ENCODE measurements around the gene KRTAP10-9.

The KRTAP10-9 gene

DNA sequence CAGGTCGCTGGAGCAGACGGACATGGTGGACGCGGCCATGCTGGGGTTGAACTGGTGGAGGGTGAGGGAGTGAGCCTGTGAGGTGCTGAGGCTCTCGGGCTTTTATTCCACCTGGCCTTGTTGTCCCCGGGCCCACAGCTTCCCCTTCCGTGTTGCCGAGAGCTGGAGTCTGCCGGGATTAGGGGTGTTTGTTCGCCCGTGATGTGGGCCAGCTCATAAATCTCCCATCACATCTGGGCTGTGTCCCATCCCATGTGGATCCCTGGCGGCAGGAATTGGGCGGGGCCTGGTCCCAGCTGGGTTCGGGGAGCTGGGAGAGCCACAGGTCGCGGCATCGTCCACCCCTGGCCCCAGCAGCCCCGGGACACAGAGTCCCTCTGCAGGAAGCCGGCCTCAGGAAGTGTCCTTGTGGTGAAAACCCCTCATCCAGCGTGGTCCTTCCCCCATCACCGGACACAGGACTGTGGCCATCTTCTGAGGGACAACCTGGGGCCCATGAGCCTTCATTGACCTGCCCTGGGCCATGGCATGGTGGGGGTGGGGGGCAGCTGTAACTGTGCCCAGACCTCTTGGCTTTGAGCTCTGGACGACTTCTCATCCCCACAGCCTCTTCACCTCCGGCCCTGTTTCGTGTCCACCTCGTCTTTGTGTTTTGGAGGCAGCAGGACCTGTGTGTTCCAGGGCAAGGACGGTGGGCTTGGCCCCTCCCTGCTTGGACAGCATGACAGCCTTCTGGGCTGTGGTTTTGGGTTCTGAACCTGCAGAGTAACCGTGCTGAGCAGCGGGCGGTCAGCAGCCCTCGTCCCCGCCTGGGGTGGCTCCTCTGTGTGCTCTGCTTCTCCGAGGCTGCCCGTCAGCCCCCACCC lies 34.2 kb upstream of the KRTAP10-9 start, which contains the start of gene KRTAP10-6:
KRTAP10-6 (minus strand) TSS at position 60 of the 866 bp plus-strand sequence; CDS start at position 39, 21 bp downstream.
- TF ChIP-seq, protein P1, sequence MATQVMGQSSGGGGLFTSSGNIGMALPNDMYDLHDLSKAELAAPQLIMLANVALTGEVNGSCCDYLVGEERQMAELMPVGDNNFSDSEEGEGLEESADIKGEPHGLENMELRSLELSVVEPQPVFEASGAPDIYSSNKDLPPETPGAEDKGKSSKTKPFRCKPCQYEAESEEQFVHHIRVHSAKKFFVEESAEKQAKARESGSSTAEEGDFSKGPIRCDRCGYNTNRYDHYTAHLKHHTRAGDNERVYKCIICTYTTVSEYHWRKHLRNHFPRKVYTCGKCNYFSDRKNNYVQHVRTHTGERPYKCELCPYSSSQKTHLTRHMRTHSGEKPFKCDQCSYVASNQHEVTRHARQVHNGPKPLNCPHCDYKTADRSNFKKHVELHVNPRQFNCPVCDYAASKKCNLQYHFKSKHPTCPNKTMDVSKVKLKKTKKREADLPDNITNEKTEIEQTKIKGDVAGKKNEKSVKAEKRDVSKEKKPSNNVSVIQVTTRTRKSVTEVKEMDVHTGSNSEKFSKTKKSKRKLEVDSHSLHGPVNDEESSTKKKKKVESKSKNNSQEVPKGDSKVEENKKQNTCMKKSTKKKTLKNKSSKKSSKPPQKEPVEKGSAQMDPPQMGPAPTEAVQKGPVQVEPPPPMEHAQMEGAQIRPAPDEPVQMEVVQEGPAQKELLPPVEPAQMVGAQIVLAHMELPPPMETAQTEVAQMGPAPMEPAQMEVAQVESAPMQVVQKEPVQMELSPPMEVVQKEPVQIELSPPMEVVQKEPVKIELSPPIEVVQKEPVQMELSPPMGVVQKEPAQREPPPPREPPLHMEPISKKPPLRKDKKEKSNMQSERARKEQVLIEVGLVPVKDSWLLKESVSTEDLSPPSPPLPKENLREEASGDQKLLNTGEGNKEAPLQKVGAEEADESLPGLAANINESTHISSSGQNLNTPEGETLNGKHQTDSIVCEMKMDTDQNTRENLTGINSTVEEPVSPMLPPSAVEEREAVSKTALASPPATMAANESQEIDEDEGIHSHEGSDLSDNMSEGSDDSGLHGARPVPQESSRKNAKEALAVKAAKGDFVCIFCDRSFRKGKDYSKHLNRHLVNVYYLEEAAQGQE (IDR thresholded peaks at IDR 0.05; ENCODE audit: insufficient read depth in 1 of 2, low read depth in 2 of 2, low read length in 2 of 2): no peak
- TF ChIP-seq SIN3A (IDR thresholded peaks at IDR 0.05; ENCODE audit: borderline replicate concordance, insufficient read depth, low read length): no peak
- TF ChIP-seq TAF1 (IDR thresholded peaks at IDR 0.05; ENCODE audit: borderline replicate concordance, insufficient read depth, low read length): no peak
- no peak for TF ChIP-seq POLR2AphosphoS5 (IDR thresholded peaks at IDR 0.05; ENCODE audit: low read depth, low read length)
- no peak for TF ChIP-seq FOXP2 (optimal IDR thresholded peaks at IDR 0.05; ENCODE audit: borderline replicate concordance, extremely low read depth, extremely low read length, insufficient read depth)

DNA sequence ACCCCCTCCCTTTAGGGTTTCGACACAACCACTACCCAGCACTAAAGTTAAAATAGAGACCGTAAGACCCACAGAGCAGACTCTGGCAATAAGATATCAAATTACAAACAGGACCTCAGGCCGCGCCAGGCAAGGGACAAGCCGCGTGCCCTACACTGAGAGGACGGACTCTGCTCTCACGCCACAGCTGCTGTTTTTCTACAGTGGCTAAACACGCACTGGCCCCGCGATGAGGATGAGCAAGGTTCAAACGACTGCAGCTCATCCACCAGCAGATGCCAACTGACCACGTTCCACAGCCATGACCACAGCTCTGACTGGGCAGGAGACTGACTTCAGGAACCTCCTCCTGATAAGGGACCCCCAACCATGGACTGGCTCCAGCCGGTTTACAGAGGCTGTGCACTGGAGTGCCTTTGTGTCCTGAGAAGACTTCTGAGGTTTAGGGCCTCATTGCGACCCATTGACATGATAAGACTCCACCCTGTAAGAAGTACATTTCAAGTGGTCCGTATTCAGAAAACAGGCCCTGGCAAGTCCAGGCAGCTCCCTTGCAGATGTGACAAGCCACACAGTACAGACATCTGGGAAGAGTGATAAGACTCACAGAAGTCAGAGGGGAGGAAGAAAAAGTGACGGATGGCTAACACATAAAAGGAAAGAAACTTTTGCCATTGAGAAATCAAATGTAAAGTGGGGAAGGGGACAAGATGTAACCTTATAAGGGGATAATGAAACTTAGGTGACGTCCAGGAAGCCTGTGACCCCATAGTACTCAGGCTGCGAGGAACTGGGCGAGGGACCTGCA lies 33.1 kb upstream of the KRTAP10-9 start:
- no peak for TF ChIP-seq SIN3A (IDR thresholded peaks at IDR 0.05; ENCODE audit: borderline replicate concordance, insufficient read depth, low read length)

DNA sequence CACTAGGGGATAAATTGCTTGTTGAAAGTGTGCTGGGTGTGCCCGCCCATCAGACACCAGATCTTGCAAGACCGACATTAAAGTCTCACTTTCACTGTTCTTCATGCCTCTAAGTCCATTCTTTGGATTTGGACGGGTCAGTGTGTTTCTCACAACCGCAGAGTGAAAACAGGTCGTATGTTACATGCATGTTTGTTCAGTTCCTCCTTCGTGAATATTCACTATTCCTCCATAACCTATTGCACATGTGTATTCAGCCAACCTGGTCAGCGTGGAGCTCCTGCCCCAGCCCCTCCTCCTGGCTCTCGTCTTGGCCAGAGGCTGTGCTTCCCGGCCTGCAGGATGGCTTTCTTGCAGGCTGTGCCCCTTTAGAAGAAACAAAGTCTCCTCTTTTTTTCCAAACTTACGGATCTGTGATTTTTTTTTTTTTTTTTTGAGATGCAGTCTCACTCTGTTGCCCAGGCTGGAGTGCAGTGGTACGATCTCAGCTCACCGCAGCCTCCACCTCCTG lies 32.4 kb upstream of the KRTAP10-9 start:
- TF ChIP-seq FOXP2 (optimal IDR thresholded peaks at IDR 0.05; ENCODE audit: borderline replicate concordance, extremely low read depth, extremely low read length, insufficient read depth) (no peak), SIN3A (IDR thresholded peaks at IDR 0.05; ENCODE audit: borderline replicate concordance, insufficient read depth, low read length) (no peak), TAF1 (IDR thresholded peaks at IDR 0.05; ENCODE audit: borderline replicate concordance, insufficient read depth, low read length) (no peak), POLR2AphosphoS5 (IDR thresholded peaks at IDR 0.05; ENCODE audit: low read depth, low read length) (no peak)
- TF ChIP-seq, protein P1 (IDR thresholded peaks at IDR 0.05; ENCODE audit: insufficient read depth in 1 of 2, low read depth in 2 of 2, low read length in 2 of 2): no peak

DNA sequence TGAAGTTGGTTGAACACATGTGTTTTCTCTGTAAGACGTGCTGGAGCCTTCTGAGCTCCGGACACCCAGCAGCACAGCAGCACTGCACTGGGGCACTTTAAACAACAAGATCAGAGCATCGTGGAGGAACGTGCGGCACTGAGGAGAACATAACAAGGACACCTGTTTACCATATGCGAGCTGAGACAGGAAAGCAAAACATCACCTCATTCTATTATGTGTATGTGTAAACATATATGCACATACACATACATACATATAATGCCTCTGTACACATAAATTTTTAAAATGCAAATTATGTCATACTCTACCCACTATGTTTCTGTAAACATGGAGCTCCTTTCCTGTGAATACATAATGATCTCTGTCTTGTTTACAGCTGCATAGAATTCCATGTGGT lies 31.4 kb upstream of the KRTAP10-9 start:
- TF ChIP-seq TAF1 (IDR thresholded peaks at IDR 0.05; ENCODE audit: borderline replicate concordance, insufficient read depth, low read length): no peak
- TF ChIP-seq, protein P1 (IDR thresholded peaks at IDR 0.05; ENCODE audit: insufficient read depth in 1 of 2, low read depth in 2 of 2, low read length in 2 of 2): no peak
- TF ChIP-seq FOXP2 (optimal IDR thresholded peaks at IDR 0.05; ENCODE audit: borderline replicate concordance, extremely low read depth, extremely low read length, insufficient read depth): no peak
- no peak for TF ChIP-seq SIN3A (IDR thresholded peaks at IDR 0.05; ENCODE audit: borderline replicate concordance, insufficient read depth, low read length)
- TF ChIP-seq POLR2AphosphoS5 (IDR thresholded peaks at IDR 0.05; ENCODE audit: low read depth, low read length): no peak

DNA sequence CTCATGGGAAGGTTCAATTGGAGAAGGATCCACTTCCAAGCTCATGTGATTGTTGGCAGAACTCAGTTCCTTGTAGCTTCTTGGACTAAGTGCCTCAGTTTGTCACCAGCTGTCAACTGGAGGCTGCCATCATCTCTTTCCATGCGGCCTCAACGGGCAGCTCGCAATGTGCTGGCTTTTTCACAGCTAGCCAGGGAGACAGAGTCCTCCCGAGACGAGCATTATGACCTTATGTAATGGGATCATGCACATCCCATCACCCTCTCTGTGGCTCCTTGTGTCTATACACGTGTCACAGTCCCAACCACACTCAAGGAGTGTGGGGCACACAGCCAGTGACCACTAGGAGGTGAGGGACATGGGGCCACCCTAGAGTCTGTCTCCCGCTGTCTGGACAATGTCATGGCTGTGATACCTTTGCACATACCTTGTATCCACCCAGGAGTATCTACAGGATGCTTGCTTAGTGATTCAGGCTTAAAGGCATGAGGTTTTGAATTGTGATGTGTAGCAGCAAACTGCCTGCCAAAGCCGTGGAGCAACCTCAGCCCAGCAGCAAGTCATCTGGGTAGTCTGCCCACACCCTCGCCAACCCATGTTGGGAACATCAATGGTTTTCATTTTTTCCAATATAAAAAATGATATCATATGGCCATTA lies 30.7 kb upstream of the KRTAP10-9 start:
- TF ChIP-seq POLR2AphosphoS5 (IDR thresholded peaks at IDR 0.05; ENCODE audit: low read depth, low read length) (no peak), SIN3A (IDR thresholded peaks at IDR 0.05; ENCODE audit: borderline replicate concordance, insufficient read depth, low read length) (no peak), FOXP2 (optimal IDR thresholded peaks at IDR 0.05; ENCODE audit: borderline replicate concordance, extremely low read depth, extremely low read length, insufficient read depth) (no peak), TAF1 (IDR thresholded peaks at IDR 0.05; ENCODE audit: borderline replicate concordance, insufficient read depth, low read length) (no peak)
- TF ChIP-seq, protein P1 (IDR thresholded peaks at IDR 0.05; ENCODE audit: insufficient read depth in 1 of 2, low read depth in 2 of 2, low read length in 2 of 2): no peak
